Measurements from ENCODE around the gene CPA5. TPM values are rescaled to one million over a fixed set of nuclear protein-coding genes. Genes with fewer than 3 reads are reported as not detected.
A peak's percentile ranks its signal among the peaks of the same experiment; 100 is the strongest.
"Not testable (repeated sequence)": the region's sequence is repeated elsewhere in the genome, so short reads cannot be mapped to it uniquely, and the experiment has no call there.

The CPA5 gene
- total RNA-seq, 1 donor from 2014 or later = 0.72 TPM

GRCh38 chr7:130358471-130358870 is 13.9 kb downstream of the CPA5 start:
- DNase-seq (ENCODE audit: low spot score) = no peak

GRCh38 chr7:130359276-130359857 is 14.8 kb downstream of the CPA5 start:
- DNase-seq (ENCODE audit: low spot score) = no peak

- DNase-seq (ENCODE audit: low spot score) = no peak
These were observed 15.9 kb downstream of the CPA5 start for GRCh38 chr7:130360518-130360917.

GRCh38 chr7:130361681-130362080 is 17.1 kb downstream of the CPA5 start:
- DNase-seq (ENCODE audit: low spot score) = no peak

- no peak for DNase-seq (ENCODE audit: low spot score)
These were observed 17.7 kb downstream of the CPA5 start for GRCh38 chr7:130362251-130362816.

- peak; percentile 74 for DNase-seq (ENCODE audit: low spot score)
These were observed 18.6 kb downstream of the CPA5 start for GRCh38 chr7:130363026-130363847.

- DNase-seq (ENCODE audit: low spot score) = no peak
These were observed 19.8 kb downstream of the CPA5 start for GRCh38 chr7:130364451-130364850.

GRCh38 chr7:130365088-130365487 is 20.5 kb downstream of the CPA5 start:
- no peak for DNase-seq (ENCODE audit: low spot score)

GRCh38 chr7:130365511-130366441 is 21.2 kb downstream of the CPA5 start:
- peak; percentile 34 for DNase-seq (ENCODE audit: low spot score)

- DNase-seq (ENCODE audit: low spot score) = no peak
These were observed 21.9 kb downstream of the CPA5 start for GRCh38 chr7:130366564-130366963.

- no peak for DNase-seq (ENCODE audit: low spot score)
These were observed 22.6 kb downstream of the CPA5 start for GRCh38 chr7:130367088-130367755.

- DNase-seq (ENCODE audit: low spot score) = peak; percentile 44
These were observed 23.5 kb downstream of the CPA5 start for GRCh38 chr7:130367836-130368746.

- peak; percentile 94 for DNase-seq (ENCODE audit: low spot score)
These were observed 24.6 kb downstream of the CPA5 start for GRCh38 chr7:130369110-130369711.

GRCh38 chr7:130369831-130370550 is 25.4 kb downstream of the CPA5 start:
- DNase-seq (ENCODE audit: low spot score) = no peak

GRCh38 chr7:130371046-130371445 is 26.4 kb downstream of the CPA5 start:
- no peak for DNase-seq (ENCODE audit: low spot score)

- DNase-seq (ENCODE audit: low spot score) = peak; percentile 63
These were observed 28.0 kb downstream of the CPA5 start for GRCh38 chr7:130372402-130373165.

- DNase-seq (ENCODE audit: low spot score) = no peak
These were observed 29.9 kb downstream of the CPA5 start for GRCh38 chr7:130374507-130374906.

- not testable (repeated sequence) for DNase-seq (ENCODE audit: low spot score)
These were observed 31.8 kb downstream of the CPA5 start for GRCh38 chr7:130376461-130376860.

All from umbilical cord (tissue), 2 donors.